Islet precursor cell (in vitro differentiated cells): ENCODE measurements around the gene PRSS22.
A peak's percentile ranks its signal among the peaks of the same experiment; 100 is the strongest.

Experiments used
- DNase-seq: peaks from one replicate; pipeline ENCODE4 v3.0.0-alpha.2; 2018

Gene PRSS22

GRCh38 chr16:2827831-2828520 is 30.0 kb downstream of the PRSS22 start:
- DNase-seq = no peak

DNA sequence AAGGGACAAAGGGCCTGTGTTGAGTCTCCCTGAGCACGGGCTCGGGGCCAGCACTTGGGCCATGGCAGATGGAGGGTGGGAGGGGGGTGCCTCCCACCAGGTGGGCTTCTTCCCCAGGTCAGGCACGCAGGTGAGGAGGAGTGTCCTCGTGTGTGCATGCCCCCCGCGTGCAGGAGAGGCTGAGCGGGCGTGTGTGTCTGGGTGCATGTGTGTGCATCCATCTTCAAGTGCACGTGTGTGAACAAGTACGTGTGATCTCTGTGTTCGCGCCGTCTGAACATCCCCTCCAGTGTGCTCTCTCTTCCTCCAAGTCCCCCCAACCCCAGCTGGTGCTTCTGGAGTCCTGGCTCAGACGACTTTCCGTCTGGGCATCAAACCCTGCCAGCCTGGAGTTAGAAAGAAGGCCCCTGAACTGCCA is 30.6 kb downstream of the PRSS22 start:
- no peak for DNase-seq

DNA sequence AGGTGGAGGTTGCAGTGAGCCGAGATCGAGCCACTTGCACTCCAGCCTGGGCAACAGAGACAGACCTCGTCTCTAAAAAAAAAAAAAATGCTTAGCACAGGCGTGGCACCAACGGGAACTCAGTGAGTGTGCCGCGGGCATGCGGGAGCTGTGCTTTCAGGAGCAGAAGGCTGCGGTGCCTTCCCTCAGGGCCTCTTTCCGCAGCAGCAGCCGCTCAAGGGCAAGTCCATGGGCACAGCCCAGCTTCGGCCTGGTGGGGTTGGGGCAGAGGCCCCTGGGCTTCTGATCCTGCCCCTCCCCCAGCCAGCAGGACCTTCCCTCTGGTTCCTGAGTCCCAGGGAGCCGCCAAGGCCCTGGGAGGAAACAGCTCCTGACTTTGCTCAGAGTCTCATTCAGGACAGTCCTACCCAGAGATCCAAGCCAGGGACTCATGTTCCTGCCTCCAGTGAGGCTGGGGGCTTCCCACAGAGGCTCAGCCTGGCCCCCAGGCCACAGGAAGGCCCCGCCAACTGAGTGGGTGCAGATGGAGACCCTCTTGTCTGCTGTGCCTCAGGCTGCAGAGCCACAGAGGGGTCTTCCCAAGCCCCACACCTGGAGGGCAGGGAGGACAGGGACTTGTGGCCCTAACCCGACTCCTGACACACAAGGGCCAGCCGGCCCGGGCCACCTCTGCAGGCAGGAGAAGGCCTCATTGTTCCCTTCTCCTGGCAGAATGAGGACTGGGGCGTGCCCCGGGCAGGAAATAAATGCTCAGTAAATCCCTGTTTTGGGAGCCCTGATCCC is 31.2 kb downstream of the PRSS22 start:
- no peak for DNase-seq

GRCh38 chr16:2825906-2826305 is 32.1 kb downstream of the PRSS22 start:
- DNase-seq = no peak

DNA sequence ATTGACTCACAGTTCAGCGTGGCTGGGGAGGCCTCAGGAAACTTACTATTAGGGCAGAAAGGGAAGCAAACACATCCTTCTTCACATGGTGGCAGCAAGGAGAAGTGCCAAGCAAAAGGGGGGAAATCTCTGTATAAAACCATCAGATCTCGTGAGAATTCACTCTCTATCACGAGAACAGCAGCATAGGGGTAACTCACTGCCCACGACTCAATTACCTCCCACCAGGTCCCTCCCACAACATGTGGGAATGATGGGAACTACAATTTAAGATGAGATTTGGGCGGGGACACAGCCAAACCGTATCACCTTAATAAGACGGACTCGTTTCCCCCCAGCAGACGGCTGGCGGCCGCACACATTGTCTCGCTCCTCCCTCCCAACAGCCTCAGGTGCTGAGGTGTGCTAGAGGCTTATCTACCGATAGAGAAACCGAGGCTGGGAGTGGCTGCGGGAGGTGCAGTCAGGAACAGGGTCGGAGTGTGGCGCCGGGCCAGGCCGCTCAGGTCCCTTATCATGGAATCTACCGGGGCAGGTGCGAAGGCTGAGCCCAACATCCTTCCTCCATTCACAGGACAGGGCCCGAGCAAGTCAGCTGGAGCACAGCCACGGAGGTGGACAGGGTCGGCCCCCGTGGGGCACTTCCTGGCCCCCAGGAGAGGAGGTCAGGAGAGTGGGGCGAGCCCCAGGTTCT is 32.8 kb downstream of the PRSS22 start:
- DNase-seq = peak; percentile 42

GRCh38 chr16:2824626-2825025 is 33.3 kb downstream of the PRSS22 start:
- DNase-seq = peak; percentile 39

DNA sequence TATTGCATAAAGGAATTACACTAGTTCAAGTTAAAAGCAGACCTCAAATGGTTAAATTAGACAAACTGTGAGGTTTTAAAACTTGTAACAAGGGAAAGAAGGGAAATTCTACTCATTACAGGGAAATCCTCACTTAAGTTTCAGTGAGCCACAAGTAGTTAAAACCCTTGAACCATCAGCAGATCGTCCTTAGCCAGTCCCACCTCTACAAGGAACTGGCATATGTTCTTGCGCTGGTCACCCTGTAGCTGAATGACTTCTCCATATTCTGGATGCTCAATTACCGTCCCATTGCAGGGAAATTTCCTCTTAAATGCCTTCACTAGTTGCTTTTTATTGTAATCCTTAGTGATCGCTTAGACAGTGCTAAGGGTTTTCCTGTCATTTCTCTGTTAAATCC is 35.5 kb downstream of the PRSS22 start:
- no peak for DNase-seq

DNA sequence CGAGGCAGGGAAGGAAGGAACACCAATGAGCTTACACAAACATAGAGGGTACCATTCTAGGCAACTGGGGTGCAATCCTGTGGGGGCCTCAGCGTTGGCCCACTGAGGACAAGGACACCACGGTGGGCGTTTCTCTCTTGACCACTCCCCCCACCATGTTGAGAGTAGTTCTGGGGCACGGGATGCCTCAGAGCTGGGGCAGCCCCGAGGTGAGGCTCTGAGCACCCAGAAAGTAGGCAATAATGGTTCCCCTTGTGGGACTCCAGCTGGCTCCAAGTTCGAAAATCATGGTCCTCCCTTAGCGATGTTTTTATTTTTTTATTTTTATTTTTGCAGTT is 35.8 kb downstream of the PRSS22 start:
- DNase-seq = peak; percentile 24

GRCh38 chr16:2821487-2822157 is 36.3 kb downstream of the PRSS22 start:
- DNase-seq = peak; percentile 66

DNA sequence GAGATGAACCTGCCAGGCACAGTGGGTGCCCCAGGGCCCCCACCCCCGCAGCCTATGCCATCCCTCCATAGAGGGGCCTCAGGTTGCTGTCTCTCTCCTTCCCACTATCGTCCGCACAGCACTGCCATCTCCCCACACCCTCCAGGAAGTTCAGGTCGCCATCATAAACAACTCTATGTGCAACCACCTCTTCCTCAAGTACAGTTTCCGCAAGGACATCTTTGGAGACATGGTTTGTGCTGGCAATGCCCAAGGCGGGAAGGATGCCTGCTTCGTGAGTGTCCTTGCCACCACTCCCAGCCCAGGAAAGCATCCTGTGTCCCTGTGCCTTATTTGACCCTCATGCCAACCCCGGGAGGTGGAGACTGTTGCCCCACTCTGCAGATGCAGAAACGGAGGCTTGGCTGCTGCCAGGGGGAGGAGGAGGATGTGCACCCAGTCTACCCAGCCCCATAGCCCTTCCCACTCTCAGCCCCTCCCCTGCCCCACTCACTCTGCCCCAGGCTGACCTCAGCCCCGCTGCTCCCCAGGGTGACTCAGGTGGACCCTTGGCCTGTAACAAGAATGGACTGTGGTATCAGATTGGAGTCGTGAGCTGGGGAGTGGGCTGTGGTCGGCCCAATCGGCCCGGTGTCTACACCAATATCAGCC is 37.0 kb downstream of the PRSS22 start:
- DNase-seq = no peak

- DNase-seq = peak; percentile 59
These were observed 37.8 kb downstream of the PRSS22 start for GRCh38 chr16:2819939-2820835.

DNA sequence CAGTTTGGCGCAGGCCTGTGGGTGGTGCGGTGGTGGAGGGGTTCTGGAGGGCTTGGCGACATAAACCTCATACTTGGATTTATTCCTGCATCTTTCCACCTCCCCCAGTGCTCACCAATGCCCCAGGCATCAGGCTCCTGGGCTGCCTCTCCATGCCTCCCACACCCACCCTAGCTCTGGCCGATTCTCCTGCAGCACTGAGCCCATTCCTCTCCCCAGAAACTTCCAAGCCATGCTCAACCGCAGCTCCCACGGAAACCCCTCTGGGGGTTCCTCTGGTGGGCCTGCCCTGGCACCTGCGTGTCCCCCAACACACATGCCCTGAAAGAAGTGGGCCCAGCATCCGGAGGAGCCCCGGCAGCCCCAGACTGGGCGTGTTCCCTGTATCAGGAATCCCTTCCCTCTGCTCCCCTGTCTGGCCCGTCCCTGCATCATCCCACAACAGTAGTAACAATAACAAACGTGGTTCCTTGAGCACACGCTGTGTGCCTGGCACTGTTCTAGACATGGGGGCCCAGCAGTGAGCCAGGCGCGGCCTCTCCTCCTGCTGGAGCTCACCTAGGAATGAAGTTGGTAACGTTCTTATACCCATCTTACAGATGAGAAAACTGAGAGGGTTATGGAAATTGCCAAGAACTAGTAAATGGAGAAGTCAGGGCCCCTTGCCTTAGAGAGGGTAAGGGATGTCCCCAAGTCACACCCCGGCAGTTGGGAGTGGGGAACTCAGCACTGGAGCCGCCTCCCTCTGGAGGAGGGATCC is 38.6 kb downstream of the PRSS22 start:
- DNase-seq = peak; percentile 32

- DNase-seq = peak; percentile 37
These were observed 39.6 kb downstream of the PRSS22 start for GRCh38 chr16:2818272-2818876.

DNA sequence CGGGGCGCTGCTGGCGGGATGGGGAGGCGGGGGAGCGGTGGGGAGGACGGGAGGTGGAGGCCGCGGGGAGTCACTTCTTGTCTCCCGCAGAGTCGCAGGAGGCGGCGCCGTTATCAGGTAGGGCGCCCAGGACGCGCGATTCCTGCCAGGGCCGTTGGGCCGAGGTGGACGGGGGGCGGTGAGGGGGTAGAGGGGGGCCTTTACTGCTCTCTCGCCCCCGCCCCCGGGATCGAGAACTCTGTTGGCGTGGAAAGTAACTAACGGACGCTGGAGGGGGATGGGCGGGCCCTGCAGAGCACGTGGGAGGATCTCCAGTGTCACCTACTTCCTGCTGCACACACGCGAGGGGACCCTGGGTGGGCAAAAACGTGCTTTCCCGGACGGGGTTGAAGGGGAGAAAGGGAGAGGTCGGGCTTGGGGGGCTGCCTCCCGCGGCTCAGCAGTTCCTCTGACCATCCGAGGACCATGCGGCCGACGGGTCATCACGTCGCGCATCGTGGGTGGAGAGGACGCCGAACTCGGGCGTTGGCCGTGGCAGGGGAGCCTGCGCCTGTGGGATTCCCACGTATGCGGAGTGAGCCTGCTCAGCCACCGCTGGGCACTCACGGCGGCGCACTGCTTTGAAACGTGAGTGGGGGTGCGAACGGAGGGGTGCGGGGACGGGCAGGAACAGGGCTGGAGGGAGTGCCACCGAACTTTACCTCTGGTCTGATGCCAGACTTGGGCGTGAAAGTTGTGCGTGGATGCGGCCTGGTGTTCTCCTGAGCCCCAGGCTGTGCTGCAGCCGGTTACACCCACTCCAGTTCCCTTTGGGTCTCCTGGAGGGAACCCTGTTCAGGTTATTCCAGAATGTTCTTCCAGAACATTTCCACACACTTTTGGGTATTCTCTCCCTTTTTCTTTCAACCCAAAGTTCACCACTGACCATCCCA is 40.4 kb downstream of the PRSS22 start:
- DNase-seq = peak; percentile 43

DNA sequence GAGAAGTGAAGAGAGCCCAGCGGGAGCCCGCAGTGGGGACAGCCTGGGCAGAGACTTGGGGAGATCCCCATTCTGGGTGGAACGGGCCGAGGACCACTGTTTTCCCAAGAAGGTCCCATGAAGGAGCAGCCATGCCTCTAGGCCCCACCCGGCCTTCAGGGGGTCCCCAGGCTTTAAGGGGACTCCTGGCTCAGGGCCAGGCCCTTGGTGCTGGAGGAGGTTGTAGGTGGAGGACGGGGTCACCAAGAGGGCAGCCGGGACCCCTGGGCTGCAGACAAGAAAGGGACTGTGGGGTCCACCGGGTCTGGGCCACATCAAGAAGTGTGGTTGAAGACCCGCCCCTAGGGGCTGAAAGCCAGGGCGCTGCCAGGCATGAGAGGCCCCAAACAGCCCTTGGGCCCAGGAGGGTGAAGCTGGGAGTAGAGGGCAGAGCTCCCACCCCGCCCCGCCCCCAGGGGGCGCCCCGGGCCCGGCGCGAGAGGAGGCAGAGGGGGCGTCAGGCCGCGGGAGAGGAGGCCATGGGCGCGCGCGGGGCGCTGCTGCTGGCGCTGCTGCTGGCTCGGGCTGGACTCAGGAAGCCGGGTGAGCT is 41.1 kb downstream of the PRSS22 start, which contains the start of gene PRSS21:
Gene PRSS21 (plus strand): TSS at position 487 of the 589 bp plus-strand sequence. CDS start 32 bp downstream, at position 519.
- DNase-seq = peak; percentile 45

GRCh38 chr16:2815299-2815771 is 42.6 kb downstream of the PRSS22 start:
- peak; percentile 60 for DNase-seq

- peak; percentile 42 for DNase-seq
These were observed 43.2 kb downstream of the PRSS22 start for GRCh38 chr16:2814551-2815298.

- DNase-seq = peak; percentile 40
These were observed 44.2 kb downstream of the PRSS22 start for GRCh38 chr16:2813771-2814221.
